ENCODE results near the gene UIMC1. TPM values are rescaled to one million over a fixed set of nuclear protein-coding genes. Genes with fewer than 3 reads are reported as not detected.

The UIMC1 gene
- total and polyA plus RNA-seq, 2 of the 4 experiments (the other 2 are of a cell fraction): 19.5 to 27.6 TPM

- TF ChIP-seq CEBPB (IDR thresholded peaks at IDR 0.05; ENCODE audit: low read depth, low read length) (no peak), POLR2A (IDR thresholded peaks at IDR 0.05; ENCODE audit: low read depth, low read length) (no peak), MAFK (IDR thresholded peaks at IDR 0.05; ENCODE audit: low read depth, low read length) (no peak), CTCF (conservative IDR thresholded peaks at IDR 0.05; ENCODE audit: low read depth, low read length) (no peak), MXI1 (IDR thresholded peaks at IDR 0.05; ENCODE audit: borderline replicate concordance, low read depth, low read length) (no peak), FOS (IDR thresholded peaks at IDR 0.05; ENCODE audit: low read depth, low read length) (no peak), CHD1 (IDR thresholded peaks at IDR 0.05; ENCODE audit: low read depth, low read length) (no peak), ELK1 (IDR thresholded peaks at IDR 0.05; ENCODE audit: borderline replicate concordance, low read depth, low read length) (no peak), BHLHE40 (IDR thresholded peaks at IDR 0.05; ENCODE audit: low read depth, low read length) (no peak), RAD21 (IDR thresholded peaks at IDR 0.05; ENCODE audit: low read length) (no peak), SMC3 (IDR thresholded peaks at IDR 0.05; ENCODE audit: low read depth, low read length) (no peak), RFX5 (IDR thresholded peaks at IDR 0.05; ENCODE audit: low read depth, low read length) (no peak), MAZ (IDR thresholded peaks at IDR 0.05; ENCODE audit: borderline replicate concordance, low read depth, low read length) (no peak), RCOR1 (IDR thresholded peaks at IDR 0.05; ENCODE audit: insufficient replicate concordance, low read length) (no peak), NFE2L2 (IDR thresholded peaks at IDR 0.05; ENCODE audit: low read depth, low read length) (no peak), USF2 (IDR thresholded peaks at IDR 0.05; ENCODE audit: low read depth, low read length) (no peak)
These were observed 64.6 kb downstream of the UIMC1 start for GRCh38 chr5:176941951-176942350.

More at GRCh38 chr5:176941951-176942350, 64.6 kb downstream of the UIMC1 start:
- ATAC-seq (ENCODE audit: low read depth) (no peak), DNase-seq (no peak)
- H3K23ac ChIP-seq (ENCODE audit: low read depth, low read length): no peak overlapping the region
- no TSS peak for BruUV-seq (replicated peaks)
- no peak overlapping the region for H2AFZ ChIP-seq (replicated peaks; ENCODE audit: low read length, poor library complexity)
- no peak overlapping the region for H4K91ac ChIP-seq (ENCODE audit: insufficient read depth, low read depth, low read length)
- no peak overlapping the region for H2AK9ac ChIP-seq (replicated peaks; ENCODE audit: low read depth, low read length, poor library complexity)
- no peaks in the 10 kb centered on the region for H3K4me1 ChIP-seq (ENCODE audit: control insufficient read depth, insufficient read depth, low read length)
- H3K27ac ChIP-seq (ENCODE audit: insufficient read depth, low read length): no peak overlapping the region
- no peak overlapping the region for H2BK20ac ChIP-seq (ENCODE audit: low read depth, low read length)
- in situ Hi-C loops (cut with MboI; ENCODE audit: low sequenced_read_pairs): no loop called here
- no peak overlapping the region for H4K8ac ChIP-seq (ENCODE audit: low read depth in 2 of 2, low read length in 2 of 2)
- H2BK120ac ChIP-seq (ENCODE audit: low read depth, low read length): no peak overlapping the region
- H3K4me3 ChIP-seq (ENCODE audit: insufficient read depth, low read depth, low read length): no peak overlapping the region
- H3K79me1 ChIP-seq (ENCODE audit: low read depth in 1 of 2, low read length in 2 of 2): peaks cover 8 to 9% of the 10 kb centered on the region in 2 experiments; a peak in 3 of 4 replicates
- no peak overlapping the region for H3K14ac ChIP-seq (replicated peaks; ENCODE audit: low read depth, low read length)
- H3K9me3 ChIP-seq (ENCODE audit: control insufficient read depth, insufficient read depth, low read length): no peaks in the 10 kb centered on the region
- no CpG with 5 or more reads among the region's 9 CpGs for WGBS, 2 experiments (ENCODE audit: extremely low coverage in 2 of 2, insufficient read length in 1 of 2)
- no peak overlapping the region for H3K56ac ChIP-seq (ENCODE audit: extremely low read depth, insufficient read depth, low read length)
- no peak overlapping the region for H3K9ac ChIP-seq (ENCODE audit: low read depth, low read length)
- no peaks in the 10 kb centered on the region for H3K9me1 ChIP-seq (ENCODE audit: insufficient read depth, low read length)
- no peaks in the 10 kb centered on the region for H3K27me3 ChIP-seq (ENCODE audit: control insufficient read depth, insufficient read depth, low read length)
- dilution Hi-C loops (cut with HindIII; ENCODE audit: low sequenced_read_pairs, unreplicated experiment): no loop called here
- H4K5ac ChIP-seq (ENCODE audit: low read depth, low read length): no peak overlapping the region
- ChIA-PET CTCF (interaction anchor here (1.1 kb wide), 1 partner anchor 12 kb away, joined by 3 read pairs; no protein-coding TSS in a partner anchor), POLR2A (ENCODE audit: unreplicated experiment) (no interaction called here)
- H2AK5ac ChIP-seq (ENCODE audit: low read depth, low read length): no peak overlapping the region
- H3K4ac ChIP-seq (ENCODE audit: low read depth, low read length): no peak overlapping the region
- intact Hi-C loops (cut with micrococcal nuclease): no loop called here
- peaks cover 30% of the 10 kb centered on the region for H3K36me3 ChIP-seq (ENCODE audit: control insufficient read depth, insufficient read depth, low read length)
- H2BK15ac ChIP-seq (ENCODE audit: low read depth, low read length): no peak overlapping the region
- no peaks in the 10 kb centered on the region for H4K20me1 ChIP-seq (ENCODE audit: insufficient read depth, low read length)
- H3K18ac ChIP-seq (ENCODE audit: low read depth, low read length): no peak overlapping the region
- H2BK5ac ChIP-seq (ENCODE audit: low read depth, low read length, poor library complexity, severe bottlenecking): no peak overlapping the region
- H3K4me2 ChIP-seq (ENCODE audit: low read depth, low read length): no peak overlapping the region

Data from IMR-90 (cell line).